Right lobe of liver (tissue), 6 donors: ENCODE results near the gene TLN1. TPM values are rescaled to one million over a fixed set of nuclear protein-coding genes. Genes with fewer than 3 reads are reported as not detected.
A peak's percentile ranks its signal among the peaks of the same experiment; 100 is the strongest.

ENCODE experiments used
- ATAC-seq, 4 donors: fragments of 200-7000 bp; cut with Tn5 transposase; one replicate each; pipeline ENCODE4 v1.9.1; 2020; ENCODE audit warnings: mild to moderate bottlenecking in 4 of 4, moderate library complexity in 4 of 4
- DNase-seq, 3 donors: peaks; one replicate each; pipeline ENCODE4 v3.0.0-alpha.2; 2020
- H3K27ac ChIP-seq, 3 donors: fragments of 200-600 bp; one replicate each; pipeline ENCODE4 v1.8.0; 2022
- H3K27me3 ChIP-seq, 2 donors: fragments of 200-600 bp; one replicate each; pipeline ENCODE4 v1.8.0; 2022
- H3K36me3 ChIP-seq, 4 donors: fragments of 200-600 bp; sonication (generic) in 1 of 4; one replicate each; pipeline versions ENCODE4 v1.5.1 to v1.8.0; 2017 to 2022; ENCODE audit warnings: control low read depth in 1 of 4
- H3K4me1 ChIP-seq, 4 donors: fragments of 200-600 bp; sonication (generic) in 1 of 4; one replicate each; pipeline versions ENCODE4 v1.5.1 to v1.8.0; 2017 to 2022; ENCODE audit warnings: control low read depth in 1 of 4
- H3K4me3 ChIP-seq, 3 donors: fragments of 200-600 bp; one replicate each; pipeline ENCODE4 v1.8.0; 2022
- H3K9me3 ChIP-seq, 4 donors: fragments of 200-600 bp; sonication (generic) in 1 of 4; one replicate each; pipeline versions ENCODE4 v1.5.1 to v1.8.0; 2017 to 2022; ENCODE audit warnings: control low read depth in 1 of 4
- CTCF ChIP-seq, 4 donors: fragments of 200-600 bp in 3 of 4; fragments of 450-650 bp in 1 of 4; IDR thresholded peaks; one replicate each; pipeline versions ENCODE4 v1.5.1 to v1.8.0; 2016 to 2022; ENCODE audit warnings: antibody characterized with exemption in 4 of 4, mild to moderate bottlenecking in 2 of 4
- POLR2A ChIP-seq: fragments of 450-650 bp; IDR thresholded peaks from one replicate; pipeline ENCODE4 v1.6.1; 2017; ENCODE audit warnings: antibody characterized with exemption, mild to moderate bottlenecking
- WGBS: methylation state at CpG from one replicate; pipeline ENCODE4 v1.1.6; 2018; ENCODE audit warnings: low coverage, low lambda C conversion rate; ENCODE audit not compliant: insufficient coverage; ENCODE audit errors: missing lambda C conversion rate; 5-methylcytosine and 5-hydroxymethylcytosine counted together
- intact Hi-C, 2 donors: fragments of 100-400 bp; cut with DNase I; formaldehyde crosslinking; loops; one replicate each; pipeline versions ENCODE4 v1.11.2 to v1.14.1; 2022
- total RNA-seq, 6 experiments: library from RNA; depleted of rRNA in 2 of 6; stranded (reverse); fragments of >200 nt in 2 of 6; fragmentation: NEBNext Ultra II Directional in 3 of 6; extraction: Animal tissue kit (Norgen Biotek cat#: 25700) in 3 of 6; gene quantifications; one replicate each; pipeline versions ENCODE4 v1.1.0 to v1.2.4, GENCODE V29; 2016 to 2023
- donor health status: DM: no; HTN: yes; CAD: no.
- donor health status: DM: no; HTN: no; CAD: no.
- donor health status: DM: no; HTN: no; CAD: no.
- donor health status: DM: no; HTN: yes; CAD: no.
- donor health status: DM: no; HTN: yes; CAD: no.

TLN1 gene
- total RNA-seq, 6 experiments from 2014 or later = 103 to 168 (median 128) TPM

GRCh38 chr9:35669331-35670145, 62.5 kb downstream of the TLN1 start:
- peak in 2 of 3 donors; percentile 64 to 84 for DNase-seq
- peaks cover 0 to 21% (median 5%) of the 10 kb centered on the region in 4 donors for H3K4me1 ChIP-seq

GRCh38 chr9:35667939-35668338, 64.1 kb downstream of the TLN1 start:
- intact Hi-C loops = loop anchor here in 1 of 2 donors (10.0 kb wide), 1 partner anchor 57 kb away; no protein-coding TSS in a partner anchor
- no peak overlapping the region for H3K27ac ChIP-seq
- WGBS = 94% methylated on average over 3 of the region's 3 CpGs

More at GRCh38 chr9:35669331-35670145, 62.5 kb downstream of the TLN1 start:
- peak; percentile 82 to 86 (median 84) for ATAC-seq
- Histone ChIP-seq H3K36me3 (no peaks in the 10 kb centered on the region), H3K4me3 (no peak overlapping the region), H3K27me3 (no peaks in the 10 kb centered on the region), H3K9me3 (no peaks in the 10 kb centered on the region), H3K27ac (peak overlapping the region; percentile 11 to 49 (median 20))
- intact Hi-C loops = loop anchor here in 1 of 2 donors (10.0 kb wide), 1 partner anchor 55 kb away; no protein-coding TSS in a partner anchor
- WGBS = 48% methylated on average over 6 of the region's 6 CpGs
- TF ChIP-seq POLR2A = no peak

GRCh38 chr9:35666549-35666948, 65.4 kb downstream of the TLN1 start:
- DNase-seq (no peak), ATAC-seq (no peak)
- H3K4me1 ChIP-seq = peaks cover 0 to 28% (median 5%) of the 10 kb centered on the region in 4 donors
- H3K4me3 ChIP-seq = no peak overlapping the region
- intact Hi-C loops = loop anchor here in 1 of 2 donors (10.0 kb wide), 1 partner anchor 58 kb away; no protein-coding TSS in a partner anchor
- H3K36me3 ChIP-seq = no peaks in the 10 kb centered on the region
- WGBS = 86% methylated on average over 3 of the region's 5 CpGs
- no peaks in the 10 kb centered on the region for H3K27me3 ChIP-seq
- H3K9me3 ChIP-seq = no peaks in the 10 kb centered on the region
- no peak for TF ChIP-seq CTCF (IDR thresholded peaks at IDR 0.05)
- TF ChIP-seq POLR2A = no peak
- H3K27ac ChIP-seq = no peak overlapping the region

More at GRCh38 chr9:35667939-35668338, 64.1 kb downstream of the TLN1 start:
- ATAC-seq (no peak), DNase-seq (peak in 1 of 3 donors; percentile 5)
- no peaks in the 10 kb centered on the region for H3K9me3 ChIP-seq
- H3K4me1 ChIP-seq = peaks cover 0 to 22% (median 5%) of the 10 kb centered on the region in 4 donors
- no peaks in the 10 kb centered on the region for H3K36me3 ChIP-seq
- TF ChIP-seq POLR2A (no peak), CTCF (IDR thresholded peaks at IDR 0.05) (no peak)
- H3K27me3 ChIP-seq = no peaks in the 10 kb centered on the region
- no peak overlapping the region for H3K4me3 ChIP-seq

GRCh38 chr9:35666045-35666444, 66.0 kb downstream of the TLN1 start:
- TF ChIP-seq POLR2A (no peak), CTCF (IDR thresholded peaks at IDR 0.05) (no peak)
- Histone ChIP-seq H3K27me3 (no peaks in the 10 kb centered on the region), H3K4me3 (no peak overlapping the region), H3K4me1 (peaks cover 0 to 33% (median 6%) of the 10 kb centered on the region in 4 donors), H3K27ac (no peak overlapping the region), H3K9me3 (no peaks in the 10 kb centered on the region), H3K36me3 (no peaks in the 10 kb centered on the region)
- no peak for ATAC-seq
- 60% methylated on average over 1 of the region's 1 CpG for WGBS
- intact Hi-C loops = loop anchor here in 1 of 2 donors (10.0 kb wide), 1 partner anchor 59 kb away; no protein-coding TSS in a partner anchor
- DNase-seq = peak in 1 of 3 donors; percentile 16

GRCh38 chr9:35665471-35665818, 66.5 kb downstream of the TLN1 start:
- 28% methylated on average over 5 of the region's 5 CpGs for WGBS
- no peak for TF ChIP-seq POLR2A
- H3K36me3 ChIP-seq = no peaks in the 10 kb centered on the region
- peak overlapping the region; percentile 18 to 58 (median 48) for H3K4me3 ChIP-seq
- DNase-seq (no peak), ATAC-seq (no peak)
- no peaks in the 10 kb centered on the region for H3K9me3 ChIP-seq
- peak overlapping the region in 1 of 3 donors; percentile 26 for H3K27ac ChIP-seq
- no peaks in the 10 kb centered on the region for H3K27me3 ChIP-seq
- intact Hi-C loops = loop anchor here in 1 of 2 donors (10.0 kb wide), 1 partner anchor 59 kb away; no protein-coding TSS in a partner anchor
- H3K4me1 ChIP-seq = peaks cover 0 to 38% (median 7%) of the 10 kb centered on the region in 4 donors
